ENCODE results near the gene VWA5B2. TPM values are rescaled to one million over a fixed set of nuclear protein-coding genes. Genes with fewer than 3 reads are reported as not detected.

VWA5B2 gene
- total and polyA plus RNA-seq, 9 of the 15 experiments (the other 6 are each of a cell fraction or from before 2014, with no cell fraction given): 0.04 TPM; not detected in 8

GRCh38 chr3:184248454-184249411, 19.3 kb downstream of the VWA5B2 start, which contains the start of gene ALG3 (continued):
- TF ChIP-seq TFAP4 (CRISPR knock-in tag; IDR thresholded peaks at IDR 0.05; ENCODE audit: borderline replicate concordance): peak; percentile 63; the same call in 1 of the 2 replicates
- no peak for TF ChIP-seq STAT5B (CRISPR knock-in tag; IDR thresholded peaks at IDR 0.05)
- TF ChIP-seq SLC30A9 (CRISPR knock-in tag; IDR thresholded peaks at IDR 0.05): no peak
- TF ChIP-seq NR2C1 (IDR thresholded peaks at IDR 0.05): 0 out of 2 replicates have a peak, but pooled peaks have one; percentile 21
- 0 out of 2 replicates have a peak, but pooled peaks have one; percentile 34 for TF ChIP-seq NR2C1 (tag; IDR thresholded peaks at IDR 0.05)
- TF ChIP-seq CC2D1A (IDR thresholded peaks at IDR 0.05): no peak
- TF ChIP-seq ZNF3 (CRISPR knock-in tag; IDR thresholded peaks at IDR 0.05): no peak
- TF ChIP-seq IRF1 (CRISPR knock-in tag; IDR thresholded peaks at IDR 0.05; ENCODE audit: borderline replicate concordance): no peak
- TF ChIP-seq MTA3 (IDR thresholded peaks at IDR 0.05; ENCODE audit: borderline replicate concordance): peak; percentile 86
- peak; percentile 50; the same call in 1 of the 2 replicates for TF ChIP-seq DMBX1 (CRISPR knock-in tag; IDR thresholded peaks at IDR 0.05; ENCODE audit: borderline replicate concordance)
- TF ChIP-seq ARID1B (IDR thresholded peaks at IDR 0.05): no peak
- no peak; the same call in 1 of the 2 replicates for TF ChIP-seq FOXO4 (CRISPR knock-in tag; IDR thresholded peaks at IDR 0.05)
- TF ChIP-seq CXXC5 (CRISPR knock-in tag; IDR thresholded peaks at IDR 0.05): peak; percentile 70
- TF ChIP-seq MLLT1 (IDR thresholded peaks at IDR 0.05): no peak
- TF ChIP-seq EP400 (IDR thresholded peaks at IDR 0.05): peak; percentile 87
- no peak for TF ChIP-seq ZNF561 (CRISPR knock-in tag; conservative IDR thresholded peaks at IDR 0.05)
- TF ChIP-seq CSDE1 (IDR thresholded peaks at IDR 0.05): peak in 1 of 2 experiments; percentile 81; a peak in 1 of 4 replicates
- no peak for TF ChIP-seq BMI1 (IDR thresholded peaks at IDR 0.05; ENCODE audit: low read length)
- TF ChIP-seq DPF2 (IDR thresholded peaks at IDR 0.05): 0 out of 2 replicates have a peak, but pooled peaks have one; percentile 10
- TF ChIP-seq ZNF280B (CRISPR knock-in tag; IDR thresholded peaks at IDR 0.05): no peak
- TF ChIP-seq NONO (IDR thresholded peaks at IDR 0.05; ENCODE audit: low read depth in 2 of 2, low read length in 1 of 2): peak; percentile 61 to 89; a peak in 3 of 4 replicates
- TF ChIP-seq TBP (optimal IDR thresholded peaks at IDR 0.05; ENCODE audit: low read depth, low read length): peak; percentile 98

Measured in K562 (cell line).